Tongue (tissue), 2 donors: Measurements from ENCODE around the gene CDH13. TPM values are rescaled to one million over a fixed set of nuclear protein-coding genes. Genes with fewer than 3 reads are reported as not detected.

ENCODE experiments used
- DNase-seq: peaks from one replicate; pipeline ENCODE4 v3.0.0-alpha.2; 2015
- total RNA-seq: library from RNA; depleted of rRNA; stranded (reverse); fragments of >200 nt; gene quantifications from one replicate; pipeline ENCODE4 v1.2.3, GENCODE V29; 2014

The CDH13 gene
- total RNA-seq, 1 donor from 2014 or later = 106 TPM

- DNase-seq = no peak
Observed at GRCh38 chr16:83439412-83439811, 812.6 kb downstream of the CDH13 start.

- DNase-seq = peak; percentile 7
Observed at GRCh38 chr16:83441517-83441916, 814.7 kb downstream of the CDH13 start.

GRCh38 chr16:83443972-83444371 lies 817.2 kb downstream of the CDH13 start:
- no peak for DNase-seq

GRCh38 chr16:83447560-83447959 lies 820.8 kb downstream of the CDH13 start:
- DNase-seq = no peak

GRCh38 chr16:83449861-83450260 lies 823.1 kb downstream of the CDH13 start:
- DNase-seq = no peak

GRCh38 chr16:83453977-83454376 lies 827.2 kb downstream of the CDH13 start:
- no peak for DNase-seq

GRCh38 chr16:83455716-83456115 lies 828.9 kb downstream of the CDH13 start:
- no peak for DNase-seq

GRCh38 chr16:83456934-83457333 lies 830.2 kb downstream of the CDH13 start:
- DNase-seq = no peak

GRCh38 chr16:83458612-83459011 lies 831.8 kb downstream of the CDH13 start:
- DNase-seq = no peak

GRCh38 chr16:83464991-83465390 lies 838.2 kb downstream of the CDH13 start:
- DNase-seq = no peak

GRCh38 chr16:83470416-83470815 lies 843.6 kb downstream of the CDH13 start:
- no peak for DNase-seq

- no peak for DNase-seq
Observed at GRCh38 chr16:83472776-83473501, 846.2 kb downstream of the CDH13 start.

GRCh38 chr16:83473926-83474650 lies 847.3 kb downstream of the CDH13 start:
- peak; percentile 4 for DNase-seq

GRCh38 chr16:83475108-83475507 lies 848.3 kb downstream of the CDH13 start:
- DNase-seq = no peak

GRCh38 chr16:83481589-83481988 lies 854.8 kb downstream of the CDH13 start:
- DNase-seq = no peak

GRCh38 chr16:83482545-83483162 lies 855.9 kb downstream of the CDH13 start:
- DNase-seq = no peak

- no peak for DNase-seq
Observed at GRCh38 chr16:83490073-83490472, 863.3 kb downstream of the CDH13 start.

GRCh38 chr16:83494459-83494858 lies 867.7 kb downstream of the CDH13 start:
- no peak for DNase-seq

- DNase-seq = no peak
Observed at GRCh38 chr16:83501481-83501880, 874.7 kb downstream of the CDH13 start.

GRCh38 chr16:83508295-83508694 lies 881.5 kb downstream of the CDH13 start:
- no peak for DNase-seq

GRCh38 chr16:83509316-83509715 lies 882.5 kb downstream of the CDH13 start:
- no peak for DNase-seq

GRCh38 chr16:83510906-83511305 lies 884.1 kb downstream of the CDH13 start:
- DNase-seq = no peak

- no peak for DNase-seq
Observed at GRCh38 chr16:83513008-83513755, 886.4 kb downstream of the CDH13 start.
